ENCODE data around the gene METTL13. TPM values are rescaled to one million over a fixed set of nuclear protein-coding genes. Genes with fewer than 3 reads are reported as not detected.

Gene METTL13
- total and polyA plus RNA-seq, 9 of the 15 experiments (the other 6 are each of a cell fraction or from before 2014, with no cell fraction given) = 18.9 to 78.9 (median 54.9) TPM

DNA sequence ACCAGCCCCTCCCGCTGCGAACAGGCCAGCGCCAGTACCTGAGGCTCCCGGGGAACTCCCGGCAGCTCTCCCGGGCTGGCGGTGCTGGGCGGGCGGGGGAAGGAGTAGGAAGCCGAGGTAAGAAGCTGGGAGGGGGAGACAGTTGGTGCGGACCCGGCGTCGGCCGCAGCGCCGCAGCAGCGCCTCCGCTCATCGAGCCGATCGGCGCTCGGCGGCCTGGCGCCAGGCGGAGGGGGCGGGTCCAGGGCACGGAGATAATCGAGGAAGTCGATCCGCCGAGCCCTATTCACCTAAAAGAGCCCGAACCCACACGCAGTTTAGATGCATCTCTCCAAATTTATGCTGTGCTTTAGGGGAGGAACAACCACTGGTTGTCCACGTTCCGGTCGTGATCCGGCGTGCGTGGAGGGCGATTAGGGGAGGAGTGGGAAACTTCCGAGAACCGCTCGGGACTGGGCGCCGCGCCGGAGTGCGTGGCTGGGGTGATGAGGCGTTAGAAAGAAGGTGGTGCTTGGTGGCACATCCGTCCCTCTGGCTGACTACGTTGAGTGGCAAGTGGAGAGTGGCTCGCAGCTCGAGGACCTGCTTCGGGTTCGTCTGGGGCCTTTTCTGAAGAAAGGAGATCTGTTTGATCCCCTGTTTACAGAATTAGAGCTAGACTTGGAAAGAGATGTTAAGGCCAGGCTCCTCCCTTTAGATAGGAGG lies 39.4 kb upstream of the METTL13 start, which contains the start of gene VAMP4 (continued):
- TF ChIP-seq CREM (IDR thresholded peaks at IDR 0.05; ENCODE audit: low read depth) (peak; percentile 84), ZNF780A (CRISPR knock-in tag; IDR thresholded peaks at IDR 0.05) (no peak), HNRNPK (IDR thresholded peaks at IDR 0.05; ENCODE audit: low read depth, low read length, poor library complexity, severe bottlenecking) (peak; percentile 13), ZNF232 (CRISPR knock-in tag; IDR thresholded peaks at IDR 0.05) (no peak), EP400 (IDR thresholded peaks at IDR 0.05) (peak; percentile 95), ILF3 (IDR thresholded peaks at IDR 0.05; ENCODE audit: borderline replicate concordance) (no peak), SMAD3 (CRISPR knock-in tag; conservative IDR thresholded peaks at IDR 0.05) (no peak), SUPT5H (IDR thresholded peaks at IDR 0.05) (peak; percentile 97), DIDO1 (tag; IDR thresholded peaks at IDR 0.05; ENCODE audit: low read depth) (peak; percentile 79; the same call in 1 of the 2 replicates), ZNF224 (CRISPR knock-in tag; IDR thresholded peaks at IDR 0.05) (no peak), C11orf30 (IDR thresholded peaks at IDR 0.05; ENCODE audit: low read depth) (peak; percentile 75), MIER1 (IDR thresholded peaks at IDR 0.05; ENCODE audit: low read depth) (0 out of 2 replicates have a peak, but pooled peaks have one; percentile 18), TCF7 (IDR thresholded peaks at IDR 0.05; ENCODE audit: borderline replicate concordance) (peak; percentile 74; the same call in 1 of the 2 replicates), NCOA1 (IDR thresholded peaks at IDR 0.05; ENCODE audit: low read depth) (peak; percentile 67), ZFPM2 (CRISPR knock-in tag; IDR thresholded peaks at IDR 0.05) (0 out of 2 replicates have a peak, but pooled peaks have one; percentile 73), GABPB2 (CRISPR knock-in tag; conservative IDR thresholded peaks at IDR 0.05) (no peak), FOXA3 (CRISPR knock-in tag; conservative IDR thresholded peaks at IDR 0.05 in 1 of 2, IDR thresholded peaks at IDR 0.05 in 1 of 2) (0 out of 4 replicates have a peak, but pooled peaks of 1 of the 2 experiments have one; percentile 33), YY1 (IDR thresholded peaks at IDR 0.05; ENCODE audit: borderline replicate concordance in 1 of 3, control insufficient read depth in 1 of 3, extremely low read depth in 1 of 3, insufficient read depth in 3 of 3, insufficient read length in 1 of 3, insufficient replicate concordance in 2 of 3, low read depth in 1 of 3, low read length in 2 of 3) (peak in 2 of 3 experiments; percentile 80 to 85), KDM5B (IDR thresholded peaks at IDR 0.05; ENCODE audit: insufficient replicate concordance, low read depth, low read length) (peak; percentile 85), ATF1 (CRISPR knock-in tag; IDR thresholded peaks at IDR 0.05) (no peak), ATF1 (tag; IDR thresholded peaks at IDR 0.05) (peak; percentile 86), MCM2 (IDR thresholded peaks at IDR 0.05; ENCODE audit: low read depth) (no peak)
- TF ChIP-seq, protein P1, sequence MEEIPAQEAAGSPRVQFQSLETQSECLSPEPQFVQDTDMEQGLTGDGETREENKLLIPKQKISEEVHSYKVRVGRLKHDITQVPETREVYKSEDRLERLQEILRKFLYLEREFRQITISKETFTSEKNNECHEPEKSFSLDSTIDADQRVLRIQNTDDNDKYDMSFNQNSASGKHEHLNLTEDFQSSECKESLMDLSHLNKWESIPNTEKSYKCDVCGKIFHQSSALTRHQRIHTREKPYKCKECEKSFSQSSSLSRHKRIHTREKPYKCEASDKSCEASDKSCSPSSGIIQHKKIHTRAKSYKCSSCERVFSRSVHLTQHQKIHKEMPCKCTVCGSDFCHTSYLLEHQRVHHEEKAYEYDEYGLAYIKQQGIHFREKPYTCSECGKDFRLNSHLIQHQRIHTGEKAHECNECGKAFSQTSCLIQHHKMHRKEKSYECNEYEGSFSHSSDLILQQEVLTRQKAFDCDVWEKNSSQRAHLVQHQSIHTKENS (CRISPR knock-in tag; IDR thresholded peaks at IDR 0.05) = no peak
- TF ChIP-seq, protein P2, sequence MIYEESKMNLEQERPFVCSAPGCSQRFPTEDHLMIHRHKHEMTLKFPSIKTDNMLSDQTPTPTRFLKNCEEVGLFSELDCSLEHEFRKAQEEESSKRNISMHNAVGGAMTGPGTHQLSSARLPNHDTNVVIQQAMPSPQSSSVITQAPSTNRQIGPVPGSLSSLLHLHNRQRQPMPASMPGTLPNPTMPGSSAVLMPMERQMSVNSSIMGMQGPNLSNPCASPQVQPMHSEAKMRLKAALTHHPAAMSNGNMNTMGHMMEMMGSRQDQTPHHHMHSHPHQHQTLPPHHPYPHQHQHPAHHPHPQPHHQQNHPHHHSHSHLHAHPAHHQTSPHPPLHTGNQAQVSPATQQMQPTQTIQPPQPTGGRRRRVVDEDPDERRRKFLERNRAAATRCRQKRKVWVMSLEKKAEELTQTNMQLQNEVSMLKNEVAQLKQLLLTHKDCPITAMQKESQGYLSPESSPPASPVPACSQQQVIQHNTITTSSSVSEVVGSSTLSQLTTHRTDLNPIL (CRISPR knock-in tag; IDR thresholded peaks at IDR 0.05) = no peak
- TF ChIP-seq, protein P3, sequence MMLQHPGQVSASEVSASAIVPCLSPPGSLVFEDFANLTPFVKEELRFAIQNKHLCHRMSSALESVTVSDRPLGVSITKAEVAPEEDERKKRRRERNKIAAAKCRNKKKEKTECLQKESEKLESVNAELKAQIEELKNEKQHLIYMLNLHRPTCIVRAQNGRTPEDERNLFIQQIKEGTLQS (IDR thresholded peaks at IDR 0.05) = no peak
- TF ChIP-seq, protein P3 (CRISPR knock-in tag; conservative IDR thresholded peaks at IDR 0.05) = peak; percentile 67; the same call in 1 of the 2 replicates
